HEK293 (cell line): ENCODE measurements around the gene INCA1.

Source experiments
- CTCF ChIA-PET: fragments of 350-600 bp; formaldehyde crosslinking; extraction: SDS; loops from one replicate; lab custom pipeline; 2021; ENCODE audit warnings: antibody characterized with exemption; lab: Yijun Ruan, JAX
- POLR2A ChIA-PET: fragments of 300-600 bp; formaldehyde crosslinking; extraction: SDS; loops from one replicate; lab custom pipeline; 2020; ENCODE audit warnings: antibody characterized with exemption, inconsistent platforms; lab: Yijun Ruan, JAX
- H3K27ac ChIP-seq: fragments of 200-500 bp; sonication (Bioruptor generic); 2 replicates; pipeline ENCODE4 v1.5.1; 2014; ENCODE audit warnings: low read depth, low read length, control low read depth, inconsistent platforms; ENCODE audit errors: extremely low read depth
- H3K36me3 ChIP-seq, 2 experiments: fragments of 200-500 bp in 1 of 2; sonication (Bioruptor generic) in 1 of 2; 1 replicate in 1 of 2; 2 replicates in 1 of 2; pipeline ENCODE4 v1.5.1; 2014 to 2017; ENCODE audit warnings: inconsistent platforms in 2 of 2, low read length in 2 of 2; ENCODE audit not compliant: control insufficient read depth in 2 of 2, insufficient read depth in 1 of 2
- H3K4me1 ChIP-seq: fragments of 200-500 bp; sonication (Bioruptor generic); 2 replicates; pipeline ENCODE4 v1.5.1; 2014; ENCODE audit warnings: mild to moderate bottlenecking, low read length, inconsistent platforms; ENCODE audit not compliant: control insufficient read depth, insufficient read depth
- H3K4me3 ChIP-seq: 2 replicates; pipeline ENCODE4 v1.5.1; 2011; ENCODE audit warnings: low read depth, mild to moderate bottlenecking, control low read depth, low read length, moderate library complexity
- H3K9me3 ChIP-seq: fragments of 200-500 bp; sonication (Bioruptor generic); 2 replicates; pipeline ENCODE4 v1.5.1; 2014; ENCODE audit warnings: low read depth, low read length, inconsistent platforms; ENCODE audit not compliant: control insufficient read depth, insufficient read depth
- BCL11B ChIP-seq: fragments of 450-650 bp; formaldehyde crosslinking; IDR thresholded peaks from 2 replicates; pipeline ENCODE4 v1.5.1; 2016; ENCODE audit warnings: low read depth, missing biosample characterization, missing genetic modification characterization
- FEZF1 ChIP-seq: fragments of 450-650 bp; formaldehyde crosslinking; IDR thresholded peaks from 2 replicates; pipeline ENCODE4 v1.5.1; 2016; ENCODE audit warnings: missing biosample characterization, missing genetic modification characterization
- HOXC10 ChIP-seq: sonication (generic); formaldehyde crosslinking; IDR thresholded peaks from 2 replicates; pipeline ENCODE4 v1.8.1; 2023; ENCODE audit warnings: mild to moderate bottlenecking, missing genetic modification reagents
- KLF1 ChIP-seq: fragments of 450-650 bp; formaldehyde crosslinking; IDR thresholded peaks from 2 replicates; pipeline ENCODE4 v1.5.1; 2016; ENCODE audit warnings: missing biosample characterization, missing genetic modification characterization
- KLF7 ChIP-seq: fragments of 450-650 bp; formaldehyde crosslinking; IDR thresholded peaks from 2 replicates; pipeline ENCODE4 v1.5.1; 2016; ENCODE audit warnings: missing biosample characterization, missing genetic modification characterization, borderline replicate concordance
- PRDM4 ChIP-seq: fragments of 450-650 bp; formaldehyde crosslinking; IDR thresholded peaks from 2 replicates; pipeline ENCODE4 v1.5.1; 2017; ENCODE audit warnings: missing biosample characterization, missing genetic modification characterization
- SP2 ChIP-seq: fragments of 450-650 bp; formaldehyde crosslinking; IDR thresholded peaks from 2 replicates; pipeline ENCODE4 v1.5.1; 2016; ENCODE audit warnings: missing biosample characterization, missing genetic modification characterization
- ZBTB17 ChIP-seq: fragments of 450-650 bp; formaldehyde crosslinking; IDR thresholded peaks from 2 replicates; pipeline ENCODE4 v1.5.1; 2016; ENCODE audit warnings: missing biosample characterization, missing genetic modification characterization
- ZBTB21 ChIP-seq: fragments of 450-650 bp; formaldehyde crosslinking; IDR thresholded peaks from 2 replicates; pipeline ENCODE4 v1.5.1; 2017; ENCODE audit warnings: missing biosample characterization, missing genetic modification characterization
- ZEB2 ChIP-seq: fragments of 450-650 bp; formaldehyde crosslinking; IDR thresholded peaks from 2 replicates; pipeline ENCODE4 v1.5.1; 2016; ENCODE audit warnings: missing biosample characterization, missing genetic modification characterization
- ZFP41 ChIP-seq: fragments of 450-650 bp; formaldehyde crosslinking; IDR thresholded peaks from 2 replicates; pipeline ENCODE4 v1.5.1; 2016; ENCODE audit warnings: missing biosample characterization, missing genetic modification characterization, borderline replicate concordance
- ZNF133 ChIP-seq: fragments of 450-650 bp; formaldehyde crosslinking; IDR thresholded peaks from 2 replicates; pipeline ENCODE4 v1.5.1; 2016; ENCODE audit warnings: missing biosample characterization, missing genetic modification characterization
- ZNF138 ChIP-seq: fragments of 450-650 bp; formaldehyde crosslinking; IDR thresholded peaks from 2 replicates; pipeline ENCODE4 v1.5.1; 2016; ENCODE audit warnings: missing biosample characterization, missing genetic modification characterization, borderline replicate concordance
- ZNF184 ChIP-seq: fragments of 450-650 bp; IDR thresholded peaks from 2 replicates; pipeline ENCODE4 v1.5.1; 2018; ENCODE audit warnings: missing biosample characterization, mild to moderate bottlenecking, missing genetic modification characterization
- ZNF26 ChIP-seq: fragments of 450-650 bp; formaldehyde crosslinking; IDR thresholded peaks from 2 replicates; pipeline ENCODE4 v1.5.1; 2016; ENCODE audit warnings: missing biosample characterization, missing genetic modification characterization
- ZNF311 ChIP-seq: fragments of 450-650 bp; formaldehyde crosslinking; IDR thresholded peaks from 2 replicates; pipeline ENCODE4 v1.5.1; 2017; ENCODE audit warnings: missing biosample characterization, missing genetic modification characterization, borderline replicate concordance
- ZNF354C ChIP-seq: fragments of 450-650 bp; formaldehyde crosslinking; IDR thresholded peaks from 2 replicates; pipeline ENCODE4 v1.5.1; 2016; ENCODE audit warnings: missing biosample characterization, missing genetic modification characterization, low read depth, borderline replicate concordance
- ZNF391 ChIP-seq: fragments of 450-650 bp; formaldehyde crosslinking; IDR thresholded peaks from 2 replicates; pipeline ENCODE4 v1.5.1; 2016; ENCODE audit warnings: low read depth, missing biosample characterization, missing genetic modification characterization, borderline replicate concordance
- ZNF548 ChIP-seq: fragments of 450-650 bp; formaldehyde crosslinking; IDR thresholded peaks from 2 replicates; pipeline ENCODE4 v1.5.1; 2016; ENCODE audit warnings: missing biosample characterization, missing genetic modification characterization
- ZNF549 ChIP-seq: fragments of 450-650 bp; IDR thresholded peaks from 2 replicates; pipeline ENCODE4 v1.5.1; 2018; ENCODE audit warnings: missing biosample characterization, missing genetic modification characterization, mild to moderate bottlenecking, inconsistent platforms, moderate library complexity
- ZNF561 ChIP-seq: fragments of 450-650 bp; IDR thresholded peaks from 2 replicates; pipeline ENCODE4 v1.5.1; 2018; ENCODE audit warnings: missing biosample characterization, missing genetic modification characterization, borderline replicate concordance
- ZNF610 ChIP-seq: fragments of 450-650 bp; formaldehyde crosslinking; IDR thresholded peaks from 2 replicates; pipeline ENCODE4 v1.5.1; 2016; ENCODE audit warnings: missing biosample characterization, missing genetic modification characterization, borderline replicate concordance
- ZNF677 ChIP-seq: fragments of 450-650 bp; IDR thresholded peaks from 2 replicates; pipeline ENCODE4 v1.5.0; 2018; ENCODE audit warnings: missing biosample characterization, mild to moderate bottlenecking, missing genetic modification characterization, moderate library complexity
- ZNF837 ChIP-seq: fragments of 450-650 bp; formaldehyde crosslinking; IDR thresholded peaks from 2 replicates; pipeline ENCODE4 v1.5.1; 2016; ENCODE audit warnings: missing biosample characterization, missing genetic modification characterization
- TF ChIP-seq, protein P1 (sequence below): IDR thresholded peaks from 2 replicates; pipeline ENCODE4 v1.6.1; 2011; ENCODE audit warnings: mild to moderate bottlenecking, low read depth, low read length, borderline replicate concordance
- TF ChIP-seq, protein P2 (sequence below): fragments of 450-650 bp; formaldehyde crosslinking; optimal IDR thresholded peaks from 2 replicates; pipeline ENCODE3; 2016; ENCODE audit warnings: missing biosample characterization, mild to moderate bottlenecking, missing genetic modification characterization
- TF ChIP-seq, protein P3 (sequence below): fragments of 450-650 bp; formaldehyde crosslinking; IDR thresholded peaks from 2 replicates; pipeline ENCODE4 v1.5.0; 2017; ENCODE audit warnings: missing biosample characterization, missing genetic modification characterization, borderline replicate concordance

The INCA1 gene, protein sequence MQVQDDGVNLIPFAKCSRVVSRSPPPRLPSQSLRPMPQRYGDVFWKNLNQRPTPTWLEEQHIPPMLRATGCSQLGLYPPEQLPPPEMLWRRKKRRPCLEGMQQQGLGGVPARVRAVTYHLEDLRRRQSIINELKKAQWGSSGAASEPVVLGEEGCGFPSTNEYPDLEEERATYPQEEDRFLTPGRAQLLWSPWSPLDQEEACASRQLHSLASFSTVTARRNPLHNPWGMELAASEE

GRCh38 chr17:4997302-4998026, at the start of gene INCA1, which contains the start of gene KIF1C:
Gene INCA1, minus strand, starts transcription at chr17:4997522. Its CDS starts 3,085 bp downstream, at chr17:4994437.
Gene KIF1C, plus strand, starts transcription at chr17:4997950. Its CDS starts 2,297 bp downstream, at chr17:5000247.
- peak within 1 kb of the TSS; percentile 77 for H3K27ac ChIP-seq
- peaks cover 14% of the 10 kb centered on the region for H3K4me1 ChIP-seq
- POLR2A ChIA-PET: interaction anchor here (0.9 to 2.5 kb wide), 17 partner anchors 8 to 442 kb away, joined by 3 to 27 read pairs (median 4); partner anchors contain the start of genes CAMTA2, ENO3, PELP1 and PFN1
- CTCF ChIA-PET: interaction anchor here (0.6 to 3.1 kb wide), 5 partner anchors 9 to 173 kb away, joined by 3 to 21 read pairs (median 3); partner anchors contain the start of gene CAMTA2
- no peaks in the 10 kb centered on the region for H3K9me3 ChIP-seq
- peak within 1 kb of the TSS; percentile 65 for H3K4me3 ChIP-seq
- H3K36me3 ChIP-seq: peaks cover 1 to 20% of the 10 kb centered on the region in 2 experiments; a peak in 2 of 3 replicates
- peak; percentile 81 for TF ChIP-seq SP2 (tag by site-specific recombination)
- peak; percentile 54 for TF ChIP-seq BCL11B (tag by site-specific recombination)
- no peak for TF ChIP-seq ZNF677
- TF ChIP-seq ZNF391 (tag by site-specific recombination): 0 out of 2 replicates have a peak, but pooled peaks have one; percentile 10
- TF ChIP-seq ZEB2 (tag by site-specific recombination): peak; percentile 58
- peak; percentile 54 for TF ChIP-seq KLF1 (tag by site-specific recombination)
- no peak for TF ChIP-seq ZNF548 (tag by site-specific recombination)
- TF ChIP-seq PRDM4: no peak
- no peak for TF ChIP-seq HOXC10 (CRISPR knock-in tag)
- TF ChIP-seq, protein P1, sequence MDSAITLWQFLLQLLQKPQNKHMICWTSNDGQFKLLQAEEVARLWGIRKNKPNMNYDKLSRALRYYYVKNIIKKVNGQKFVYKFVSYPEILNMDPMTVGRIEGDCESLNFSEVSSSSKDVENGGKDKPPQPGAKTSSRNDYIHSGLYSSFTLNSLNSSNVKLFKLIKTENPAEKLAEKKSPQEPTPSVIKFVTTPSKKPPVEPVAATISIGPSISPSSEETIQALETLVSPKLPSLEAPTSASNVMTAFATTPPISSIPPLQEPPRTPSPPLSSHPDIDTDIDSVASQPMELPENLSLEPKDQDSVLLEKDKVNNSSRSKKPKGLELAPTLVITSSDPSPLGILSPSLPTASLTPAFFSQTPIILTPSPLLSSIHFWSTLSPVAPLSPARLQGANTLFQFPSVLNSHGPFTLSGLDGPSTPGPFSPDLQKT: no peak
- TF ChIP-seq ZNF610 (tag by site-specific recombination): peak; percentile 80
- no peak for TF ChIP-seq ZFP41 (tag by site-specific recombination)
- TF ChIP-seq ZNF26 (tag by site-specific recombination): no peak
- TF ChIP-seq, protein P2, sequence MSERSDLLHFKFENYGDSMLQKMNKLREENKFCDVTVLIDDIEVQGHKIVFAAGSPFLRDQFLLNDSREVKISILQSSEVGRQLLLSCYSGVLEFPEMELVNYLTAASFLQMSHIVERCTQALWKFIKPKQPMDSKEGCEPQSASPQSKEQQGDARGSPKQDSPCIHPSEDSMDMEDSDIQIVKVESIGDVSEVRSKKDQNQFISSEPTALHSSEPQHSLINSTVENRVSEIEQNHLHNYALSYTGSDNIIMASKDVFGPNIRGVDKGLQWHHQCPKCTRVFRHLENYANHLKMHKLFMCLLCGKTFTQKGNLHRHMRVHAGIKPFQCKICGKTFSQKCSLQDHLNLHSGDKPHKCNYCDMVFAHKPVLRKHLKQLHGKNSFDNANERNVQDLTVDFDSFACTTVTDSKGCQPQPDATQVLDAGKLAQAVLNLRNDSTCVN (tag by site-specific recombination): peak; percentile 93
- TF ChIP-seq, protein P3, sequence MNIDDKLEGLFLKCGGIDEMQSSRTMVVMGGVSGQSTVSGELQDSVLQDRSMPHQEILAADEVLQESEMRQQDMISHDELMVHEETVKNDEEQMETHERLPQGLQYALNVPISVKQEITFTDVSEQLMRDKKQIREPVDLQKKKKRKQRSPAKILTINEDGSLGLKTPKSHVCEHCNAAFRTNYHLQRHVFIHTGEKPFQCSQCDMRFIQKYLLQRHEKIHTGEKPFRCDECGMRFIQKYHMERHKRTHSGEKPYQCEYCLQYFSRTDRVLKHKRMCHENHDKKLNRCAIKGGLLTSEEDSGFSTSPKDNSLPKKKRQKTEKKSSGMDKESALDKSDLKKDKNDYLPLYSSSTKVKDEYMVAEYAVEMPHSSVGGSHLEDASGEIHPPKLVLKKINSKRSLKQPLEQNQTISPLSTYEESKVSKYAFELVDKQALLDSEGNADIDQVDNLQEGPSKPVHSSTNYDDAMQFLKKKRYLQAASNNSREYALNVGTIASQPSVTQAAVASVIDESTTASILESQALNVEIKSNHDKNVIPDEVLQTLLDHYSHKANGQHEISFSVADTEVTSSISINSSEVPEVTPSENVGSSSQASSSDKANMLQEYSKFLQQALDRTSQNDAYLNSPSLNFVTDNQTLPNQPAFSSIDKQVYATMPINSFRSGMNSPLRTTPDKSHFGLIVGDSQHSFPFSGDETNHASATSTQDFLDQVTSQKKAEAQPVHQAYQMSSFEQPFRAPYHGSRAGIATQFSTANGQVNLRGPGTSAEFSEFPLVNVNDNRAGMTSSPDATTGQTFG (tag by site-specific recombination): no peak
- no peak for TF ChIP-seq ZNF133 (tag by site-specific recombination)
- TF ChIP-seq ZNF311 (tag by site-specific recombination): no peak
- TF ChIP-seq ZBTB21 (tag by site-specific recombination): no peak
- no peak for TF ChIP-seq ZNF549 (tag by site-specific recombination)
- TF ChIP-seq ZNF354C (tag by site-specific recombination): no peak
- TF ChIP-seq FEZF1: no peak
- TF ChIP-seq ZNF138 (tag by site-specific recombination): no peak
- TF ChIP-seq ZNF837 (tag by site-specific recombination): no peak
- peak; percentile 14; the same call in 1 of the 2 replicates for TF ChIP-seq KLF7 (tag by site-specific recombination)
- TF ChIP-seq ZBTB17: peak; percentile 23; the same call in 1 of the 2 replicates
- peak; percentile 95; the same call in 1 of the 2 replicates for TF ChIP-seq ZNF561
- TF ChIP-seq ZNF184: 0 out of 2 replicates have a peak, but pooled peaks have one; percentile 61
